Dedifferentiated amniotic fluid mesenchymal stem cell (primary cell): Measurements from ENCODE around the gene LEFTY1.
A peak's percentile ranks its signal among the peaks of the same experiment; 100 is the strongest.
"Not testable (repeated sequence)": the region's sequence is repeated elsewhere in the genome, so short reads cannot be mapped to it uniquely, and the experiment has no call there.

ENCODE experiments used
- DNase-seq: peaks from one replicate; pipeline ENCODE4 v3.0.0-alpha.2; 2016; ENCODE audit errors: extremely low spot score

The LEFTY1 gene

GRCh38 chr1:225888289-225888897 lies 553 bp downstream of the LEFTY1 start:
- DNase-seq, result no peak

- not testable (repeated sequence) for DNase-seq
These were observed 1.2 kb downstream of the LEFTY1 start for GRCh38 chr1:225887554-225888288.

- no peak for DNase-seq
These were observed 2.0 kb downstream of the LEFTY1 start for GRCh38 chr1:225887030-225887314.

- DNase-seq, result no peak
These were observed 2.6 kb downstream of the LEFTY1 start for GRCh38 chr1:225886159-225887029.

- no peak for DNase-seq
These were observed 3.6 kb downstream of the LEFTY1 start for GRCh38 chr1:225885336-225885735.

GRCh38 chr1:225883616-225884265 lies 5.2 kb downstream of the LEFTY1 start:
- DNase-seq, result no peak

GRCh38 chr1:225882694-225883615 lies 6.0 kb downstream of the LEFTY1 start:
- DNase-seq, result peak; percentile 20

- DNase-seq, result peak; percentile 62
These were observed 6.8 kb downstream of the LEFTY1 start, which contains the start of gene TMEM63A for GRCh38 chr1:225881959-225882693. TMEM63A (minus strand) TSS chr1:225882380; CDS start chr1:225877580, 4,800 bp downstream.

GRCh38 chr1:225881081-225881958 lies 7.6 kb downstream of the LEFTY1 start:
- no peak for DNase-seq

GRCh38 chr1:225880636-225881035 lies 8.3 kb downstream of the LEFTY1 start:
- no peak for DNase-seq

- DNase-seq, result no peak
These were observed 8.7 kb downstream of the LEFTY1 start for GRCh38 chr1:225880222-225880588.

- DNase-seq, result no peak
These were observed 9.3 kb downstream of the LEFTY1 start for GRCh38 chr1:225879521-225880221.

- DNase-seq, result no peak
These were observed 10.7 kb downstream of the LEFTY1 start for GRCh38 chr1:225878282-225878681.

GRCh38 chr1:225877580-225877979 lies 11.4 kb downstream of the LEFTY1 start:
- peak; percentile 23 for DNase-seq

GRCh38 chr1:225876900-225877510 lies 11.9 kb downstream of the LEFTY1 start:
- DNase-seq, result no peak

GRCh38 chr1:225875044-225875815 lies 13.7 kb downstream of the LEFTY1 start:
- DNase-seq, result no peak

GRCh38 chr1:225874431-225874830 lies 14.5 kb downstream of the LEFTY1 start:
- no peak for DNase-seq
